ENCODE results near the gene GFOD1. TPM values are rescaled to one million over a fixed set of nuclear protein-coding genes. Genes with fewer than 3 reads are reported as not detected.
A peak's percentile ranks its signal among the peaks of the same experiment; 100 is the strongest.

GFOD1 gene
- total and polyA plus RNA-seq, 2 experiments from 2014 or later, result 16.2 to 30.5 TPM

GRCh38 chr6:13406781-13407180 is 80.6 kb downstream of the GFOD1 start:
- H3K4me3 ChIP-seq, result no peak overlapping the region
- H3K27me3 ChIP-seq, result no peaks in the 10 kb centered on the region
- DNase-seq (ENCODE audit: low read depth in 1 of 2, low spot score in 1 of 2), result peak; percentile 21 to 56
- TF ChIP-seq CTCF (IDR thresholded peaks at IDR 0.05; ENCODE audit: low read depth, low read length), result no peak
- no peaks in the 10 kb centered on the region for H3K9me3 ChIP-seq (ENCODE audit: low read depth)
- H3K4me1 ChIP-seq (ENCODE audit: low read depth), result peaks cover 24% of the 10 kb centered on the region
- H3K36me3 ChIP-seq, result no peaks in the 10 kb centered on the region
- H3K27ac ChIP-seq, result no peak overlapping the region

- H3K27me3 ChIP-seq, result no peaks in the 10 kb centered on the region
- no peaks in the 10 kb centered on the region for H3K9me3 ChIP-seq (ENCODE audit: low read depth)
- no peak for DNase-seq (ENCODE audit: low read depth in 1 of 2, low spot score in 1 of 2)
- peaks cover 27% of the 10 kb centered on the region for H3K4me1 ChIP-seq (ENCODE audit: low read depth)
- no peak overlapping the region for H3K4me3 ChIP-seq
- H3K36me3 ChIP-seq, result no peaks in the 10 kb centered on the region
- no peak for TF ChIP-seq CTCF (IDR thresholded peaks at IDR 0.05; ENCODE audit: low read depth, low read length)
- H3K27ac ChIP-seq, result no peak overlapping the region
Observed at GRCh38 chr6:13405961-13406477, 81.4 kb downstream of the GFOD1 start.

GRCh38 chr6:13404892-13405254 is 82.5 kb downstream of the GFOD1 start:
- no peak overlapping the region for H3K4me3 ChIP-seq
- no peaks in the 10 kb centered on the region for H3K36me3 ChIP-seq
- no peak for TF ChIP-seq CTCF (IDR thresholded peaks at IDR 0.05; ENCODE audit: low read depth, low read length)
- no peaks in the 10 kb centered on the region for H3K27me3 ChIP-seq
- peaks cover 18% of the 10 kb centered on the region for H3K4me1 ChIP-seq (ENCODE audit: low read depth)
- no peak for DNase-seq (ENCODE audit: low read depth in 1 of 2, low spot score in 1 of 2)
- H3K9me3 ChIP-seq (ENCODE audit: low read depth), result no peaks in the 10 kb centered on the region
- H3K27ac ChIP-seq, result no peak overlapping the region

- peaks cover 18% of the 10 kb centered on the region for H3K4me1 ChIP-seq (ENCODE audit: low read depth)
- H3K27ac ChIP-seq, result no peak overlapping the region
- no peaks in the 10 kb centered on the region for H3K36me3 ChIP-seq
- no peaks in the 10 kb centered on the region for H3K9me3 ChIP-seq (ENCODE audit: low read depth)
- DNase-seq (ENCODE audit: low read depth in 1 of 2, low spot score in 1 of 2), result peak in 1 of 2 donors; percentile 74
- no peak for TF ChIP-seq CTCF (IDR thresholded peaks at IDR 0.05; ENCODE audit: low read depth, low read length)
- H3K4me3 ChIP-seq, result no peak overlapping the region
- no peaks in the 10 kb centered on the region for H3K27me3 ChIP-seq
Observed at GRCh38 chr6:13404228-13404891, 83.0 kb downstream of the GFOD1 start.

- TF ChIP-seq CTCF (IDR thresholded peaks at IDR 0.05; ENCODE audit: low read depth, low read length), result no peak
- no peak overlapping the region for H3K4me3 ChIP-seq
- H3K4me1 ChIP-seq (ENCODE audit: low read depth), result peaks cover 33% of the 10 kb centered on the region
- no peaks in the 10 kb centered on the region for H3K36me3 ChIP-seq
- DNase-seq (ENCODE audit: low read depth in 1 of 2, low spot score in 1 of 2), result no peak
- H3K9me3 ChIP-seq (ENCODE audit: low read depth), result no peaks in the 10 kb centered on the region
- H3K27me3 ChIP-seq, result no peaks in the 10 kb centered on the region
- no peak overlapping the region for H3K27ac ChIP-seq
Observed at GRCh38 chr6:13402711-13403110, 84.7 kb downstream of the GFOD1 start.
